Measurements from ENCODE around the gene CCDC34.

- TF ChIP-seq CTCF (IDR thresholded peaks at IDR 0.05; ENCODE audit: insufficient read depth, low read length) (no peak), POLR2AphosphoS5 (IDR thresholded peaks at IDR 0.05; ENCODE audit: low read depth) (no peak), SPI1 (IDR thresholded peaks at IDR 0.05; ENCODE audit: borderline replicate concordance, low read depth) (no peak)
These were observed 7.4 kb upstream of the CCDC34 start for GRCh38 chr11:27370374-27370773.

All from HL-60 (cell line).